Lung (tissue), 16 donors: Measurements from ENCODE around the gene AKT1. TPM values are rescaled to one million over a fixed set of nuclear protein-coding genes. Genes with fewer than 3 reads are reported as not detected.

Experiments
- ATAC-seq: fragments of 200-7000 bp; cut with Tn5 transposase; one replicate; pipeline ENCODE4 v1.9.1; 2020; ENCODE audit warnings: moderate number of reproducible peaks; ENCODE audit not compliant: insufficient read depth, low FRiP score
- DNase-seq, 3 donors: peaks; one replicate each; pipeline ENCODE4 v3.0.0-alpha.2; 2013 to 2017
- H3K27ac ChIP-seq, 2 donors: one replicate each; pipeline ENCODE4 v1.5.1; 2013; ENCODE audit warnings: mild to moderate bottlenecking in 2 of 2, moderate library complexity in 2 of 2, control low read depth in 1 of 2, inconsistent platforms in 1 of 2, low read depth in 1 of 2, low read length in 1 of 2
- H3K27me3 ChIP-seq, 3 donors: one replicate each; pipeline ENCODE4 v1.5.1; 2013; ENCODE audit warnings: low read length in 2 of 3; ENCODE audit not compliant: control insufficient read depth in 3 of 3, insufficient read depth in 3 of 3
- H3K36me3 ChIP-seq, 4 donors: one replicate each; pipeline ENCODE4 v1.5.1; 2013; ENCODE audit warnings: low read length in 4 of 4, mild to moderate bottlenecking in 1 of 4, moderate library complexity in 1 of 4; ENCODE audit not compliant: control insufficient read depth in 4 of 4, insufficient read depth in 4 of 4
- H3K4me1 ChIP-seq, 5 donors: one replicate each; pipeline ENCODE4 v1.5.1; 2013; ENCODE audit warnings: low read length in 5 of 5, mild to moderate bottlenecking in 2 of 5, moderate library complexity in 1 of 5; ENCODE audit not compliant: control insufficient read depth in 5 of 5, insufficient read depth in 5 of 5
- H3K4me3 ChIP-seq: one replicate; pipeline ENCODE4 v1.5.1; 2013; ENCODE audit warnings: mild to moderate bottlenecking, control low read depth, moderate library complexity
- H3K9ac ChIP-seq, 2 donors: one replicate each; pipeline ENCODE4 v1.5.1; 2013; ENCODE audit warnings: low read length in 2 of 2, control low read depth in 1 of 2; ENCODE audit not compliant: insufficient read depth in 1 of 2
- H3K9me3 ChIP-seq, 4 donors: one replicate each; pipeline ENCODE4 v1.5.1; 2013; ENCODE audit warnings: low read length in 3 of 4, mild to moderate bottlenecking in 1 of 4, moderate library complexity in 1 of 4; ENCODE audit not compliant: control insufficient read depth in 4 of 4, insufficient read depth in 3 of 4
- WGBS, 2 donors: extraction: QIAGEN DNeasy Blood & Tissue Kit; methylation state at CpG; one replicate each; pipeline ENCODE4 v1.1.7; 2013; 5-methylcytosine and 5-hydroxymethylcytosine counted together
- long read RNA-seq, 5 donors: transcript quantifications; one replicate each; lab custom pipeline, GENCODE V29; 2026
- polyA plus RNA-seq, 2 donors: library from polyadenylated mRNA; stranded (reverse); fragments of 200-250 nt; gene quantifications; one replicate each; pipeline ENCODE4 v1.2.1, GENCODE V29; 2013
- total RNA-seq, 2 donors: library from RNA; depleted of rRNA in 1 of 2; stranded (reverse); fragments of >200 nt in 1 of 2; gene quantifications; one replicate each; pipeline ENCODE4 v1.2.1, GENCODE V29; 2014 to 2021
- TF ChIP-seq, protein P1 (sequence below): IDR thresholded peaks from 2 replicates; pipeline ENCODE4 v1.5.1; 2012; ENCODE audit warnings: mild to moderate bottlenecking; ENCODE audit errors: control extremely low read depth, extremely low read depth
- donor health status: control.
- donor health status: control.
- donor health status: Bipolar disorder and iron deficiency.
- donor health status: healthy.
- donor health status: DM: yes; HTN: yes; CAD: no.

Gene AKT1
- total RNA-seq, result 100 to 1,000 TPM; 161 to 224 TPM
- 100 to 1,000 TPM; 142 to 159 TPM for polyA plus RNA-seq
- long read RNA-seq, donor 1, transcript AKT1-203 (14 exons, 2,710 nt), result major isoform, 28 of 74 reads
- long read RNA-seq, donor 1, partial matches to known transcripts, result 34 of 74 reads
- long read RNA-seq, donor 1, other reads (novel, unspliced or antisense), result 6 of 74 reads
- long read RNA-seq, donor 2, partial matches to known transcripts, result 0 of 4 reads
- long read RNA-seq, donor 2, other reads (novel, unspliced or antisense), result 0 of 4 reads
- long read RNA-seq, donor 3, transcript AKT1-203 (14 exons, 2,710 nt), result major isoform, 9 of 24 reads
- long read RNA-seq, donor 3, partial matches to known transcripts, result 11 of 24 reads
- long read RNA-seq, donor 3, other reads (novel, unspliced or antisense), result 0 of 24 reads
- long read RNA-seq, donor 4, transcript AKT1-203 (14 exons, 2,710 nt), result major isoform, 5 of 6 reads
- long read RNA-seq, donor 4, partial matches to known transcripts, result 0 of 6 reads
- long read RNA-seq, donor 4, other reads (novel, unspliced or antisense), result 0 of 6 reads
- long read RNA-seq, donor 5, transcript AKT1-220 (15 exons, 2,742 nt), result minor isoform, 6 of 66 reads
- long read RNA-seq, donor 5, transcript AKT1-203 (14 exons, 2,710 nt), result major isoform, 34 of 66 reads
- long read RNA-seq, donor 5, partial matches to known transcripts, result 19 of 66 reads
- long read RNA-seq, donor 5, other reads (novel, unspliced or antisense), result 0 of 66 reads

DNA sequence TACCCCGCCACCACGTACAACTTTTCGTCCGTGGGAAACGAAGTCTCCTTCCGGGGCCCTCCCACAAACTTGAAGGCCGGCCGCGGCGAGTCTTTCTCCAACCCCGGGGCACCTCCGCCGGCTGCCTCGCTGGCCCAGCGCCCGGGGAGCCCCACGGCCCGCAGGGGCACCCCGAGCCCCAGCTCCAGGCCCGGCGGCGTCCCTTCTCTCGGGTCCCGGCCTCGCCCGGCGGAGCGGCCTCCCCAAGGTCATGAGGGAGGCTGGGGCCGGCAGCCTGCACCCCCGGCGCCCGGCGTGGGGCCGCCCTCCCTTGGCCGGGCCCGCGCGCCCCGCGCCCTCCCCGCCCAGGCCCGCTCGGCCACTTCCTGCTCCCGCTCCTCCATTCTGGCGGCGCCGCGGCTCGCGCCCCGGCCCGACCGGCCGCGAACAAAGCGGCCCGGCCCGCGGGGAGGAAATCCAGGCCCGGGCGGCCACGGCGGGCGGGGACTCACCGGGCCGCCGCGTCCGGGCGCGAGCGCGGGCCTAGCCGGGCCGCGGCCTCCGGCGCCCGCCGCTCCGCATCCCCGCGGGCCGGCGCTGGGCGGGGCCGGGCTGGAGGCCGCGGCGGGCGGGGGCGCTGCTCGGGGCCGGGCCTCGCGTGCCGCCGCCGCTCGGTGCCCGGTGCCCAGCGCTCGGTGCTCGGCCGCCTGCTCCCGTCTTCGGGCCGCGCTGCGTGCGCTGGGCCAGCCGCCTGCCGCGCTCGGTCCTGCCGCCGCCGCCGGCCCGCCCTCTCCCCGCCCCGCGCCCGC is at the start of gene AKT1:
TSS of gene AKT1 (minus strand) at position 756 of the 788 bp plus-strand sequence. CDS start 3,105 bp downstream, outside the sequence.
- peak within 1 kb of the TSS; percentile 39 for H3K4me3 ChIP-seq
- TF ChIP-seq, protein P1, sequence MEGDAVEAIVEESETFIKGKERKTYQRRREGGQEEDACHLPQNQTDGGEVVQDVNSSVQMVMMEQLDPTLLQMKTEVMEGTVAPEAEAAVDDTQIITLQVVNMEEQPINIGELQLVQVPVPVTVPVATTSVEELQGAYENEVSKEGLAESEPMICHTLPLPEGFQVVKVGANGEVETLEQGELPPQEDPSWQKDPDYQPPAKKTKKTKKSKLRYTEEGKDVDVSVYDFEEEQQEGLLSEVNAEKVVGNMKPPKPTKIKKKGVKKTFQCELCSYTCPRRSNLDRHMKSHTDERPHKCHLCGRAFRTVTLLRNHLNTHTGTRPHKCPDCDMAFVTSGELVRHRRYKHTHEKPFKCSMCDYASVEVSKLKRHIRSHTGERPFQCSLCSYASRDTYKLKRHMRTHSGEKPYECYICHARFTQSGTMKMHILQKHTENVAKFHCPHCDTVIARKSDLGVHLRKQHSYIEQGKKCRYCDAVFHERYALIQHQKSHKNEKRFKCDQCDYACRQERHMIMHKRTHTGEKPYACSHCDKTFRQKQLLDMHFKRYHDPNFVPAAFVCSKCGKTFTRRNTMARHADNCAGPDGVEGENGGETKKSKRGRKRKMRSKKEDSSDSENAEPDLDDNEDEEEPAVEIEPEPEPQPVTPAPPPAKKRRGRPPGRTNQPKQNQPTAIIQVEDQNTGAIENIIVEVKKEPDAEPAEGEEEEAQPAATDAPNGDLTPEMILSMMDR, result no peak
- WGBS, 2 donors, result 0 to 1% methylated on average over 29 to 123 of the region's 124 CpGs
- H3K36me3 ChIP-seq, result peaks cover 0 to 16% (median 9%) of the 10 kb centered on the region in 4 donors
- no peak for ATAC-seq
- no peaks in the 10 kb centered on the region for H3K27me3 ChIP-seq
- peak within 1 kb of the TSS; percentile 61 to 68 for H3K9ac ChIP-seq
- peak within 1 kb of the TSS; percentile 69 to 73 for H3K27ac ChIP-seq
- no peaks in the 10 kb centered on the region for H3K9me3 ChIP-seq
- DNase-seq, result no peak
- peaks cover 12 to 44% (median 39%) of the 10 kb centered on the region in 5 donors for H3K4me1 ChIP-seq

GRCh38 chr14:104845033-104845666 is 49.6 kb upstream of the AKT1 start:
- Histone ChIP-seq H3K4me3 (no peak overlapping the region), H3K27me3 (peaks cover 0 to 53% (median 41%) of the 10 kb centered on the region in 3 donors), H3K27ac (no peak overlapping the region), H3K9ac (no peak overlapping the region), H3K4me1 (peaks cover 0 to 9% (median 0%) of the 10 kb centered on the region in 5 donors), H3K36me3 (no peaks in the 10 kb centered on the region), H3K9me3 (no peaks in the 10 kb centered on the region)
- WGBS, 2 donors, result 90 to 93% methylated on average over 4 of the region's 4 CpGs
- DNase-seq, result no peak
- no peak for ATAC-seq
- TF ChIP-seq, protein P1, result no peak

DNA sequence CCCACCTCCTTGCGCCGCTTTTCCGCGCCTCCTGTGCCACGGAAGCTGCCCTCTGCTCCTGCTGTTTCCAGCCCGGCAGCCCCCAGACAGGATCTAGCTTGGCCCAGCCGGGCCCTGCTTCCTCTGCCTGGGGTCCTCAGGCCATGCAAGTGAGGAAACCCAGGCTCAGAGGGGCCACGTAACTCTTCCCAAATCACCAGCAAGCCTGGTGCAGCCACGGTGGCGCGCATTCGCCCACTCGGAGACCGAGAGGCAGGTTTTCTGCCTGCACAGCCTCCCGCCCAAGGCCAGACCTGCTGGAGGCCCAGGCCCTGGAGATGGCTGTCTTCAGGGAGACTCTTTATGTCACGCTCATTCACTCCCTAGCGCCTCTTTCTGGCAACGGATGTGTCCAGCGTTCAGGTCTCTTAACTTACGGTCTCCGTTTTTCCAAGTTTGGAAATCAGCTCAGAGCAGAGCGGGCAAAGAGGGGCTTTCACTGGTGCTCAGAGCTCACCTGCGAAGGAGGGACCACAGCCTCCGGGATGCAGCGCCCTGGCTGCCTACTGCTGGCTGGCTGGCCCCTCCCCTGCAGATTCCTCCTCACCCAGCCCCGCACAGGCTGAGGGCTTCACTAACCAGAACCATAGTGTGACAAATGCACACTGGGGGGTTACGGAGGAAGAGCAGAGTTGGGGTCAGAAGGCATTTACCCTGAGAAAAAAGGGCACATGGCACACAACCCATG is 48.9 kb upstream of the AKT1 start:
- Histone ChIP-seq H3K4me1 (peaks cover 0 to 9% (median 0%) of the 10 kb centered on the region in 5 donors), H3K9me3 (no peaks in the 10 kb centered on the region), H3K36me3 (no peaks in the 10 kb centered on the region), H3K27me3 (peaks cover 0 to 53% (median 41%) of the 10 kb centered on the region in 3 donors), H3K9ac (no peak overlapping the region), H3K4me3 (no peak overlapping the region), H3K27ac (no peak overlapping the region)
- 11 to 14% methylated on average over 27 of the region's 27 CpGs for WGBS, 2 donors
- TF ChIP-seq, protein P1, result no peak
- ATAC-seq (no peak), DNase-seq (no peak)
